B cell (primary cell): Measurements from ENCODE around the gene LIPM. TPM values are rescaled to one million over a fixed set of nuclear protein-coding genes. Genes with fewer than 3 reads are reported as not detected.

Source experiments
- ATAC-seq: fragments of 200-7000 bp; cut with Tn5 transposase; one replicate; pipeline ENCODE4 v1.10.0; 2021; ENCODE audit warnings: low read depth, mild to moderate bottlenecking, moderate number of reproducible peaks, moderate library complexity
- CTCF ChIA-PET: fragments of 350-600 bp; sonication (Branson Sonifier 250); formaldehyde crosslinking; loops from one replicate; lab custom pipeline; 2021; ENCODE audit warnings: antibody characterized with exemption, inconsistent platforms; lab: Charles Lee
- POLR2A ChIA-PET: fragments of 350-600 bp; sonication (Branson Sonifier 250); formaldehyde crosslinking; loops from one replicate; lab custom pipeline; 2021; ENCODE audit warnings: antibody characterized with exemption; lab: Charles Lee
- DNase-seq: peaks from one replicate; pipeline ENCODE4 v3.0.0; 2013
- H2AFZ ChIP-seq: 2 replicates; pipeline ENCODE4 v1.6.1; 2012; ENCODE audit warnings: mild to moderate bottlenecking, low read depth, low read length; ENCODE audit not compliant: insufficient read depth, poor library complexity, severe bottlenecking
- H3K27ac ChIP-seq, 2 donors: 1 replicate in 1 of 2; 2 replicates in 1 of 2; pipeline ENCODE4 v1.5.1; 2012 to 2013; ENCODE audit warnings: low read length in 2 of 2, mild to moderate bottlenecking in 2 of 2, moderate library complexity in 1 of 2
- H3K27me3 ChIP-seq, 4 experiments: fragments of 200-600 bp in 1 of 4; sonication (generic) in 1 of 4; replicated peaks in 1 of 4; 1 replicate in 2 of 4; 2 replicates in 2 of 4; pipeline versions ENCODE4 v1.6.1 to v1.7.0; 2013 to 2016; ENCODE audit warnings: low read length in 3 of 4, mild to moderate bottlenecking in 2 of 4, mixed read lengths in 1 of 4, moderate library complexity in 1 of 4; ENCODE audit not compliant: insufficient read depth in 4 of 4, control insufficient read depth in 3 of 4; ENCODE audit errors: control extremely low read depth in 1 of 4
- H3K36me3 ChIP-seq, 2 experiments: replicated peaks in 1 of 2; 1 replicate in 1 of 2; 2 replicates in 1 of 2; pipeline versions ENCODE4 v1.6.1 to v1.7.1; 2013; ENCODE audit warnings: low read length in 1 of 2; ENCODE audit not compliant: insufficient read depth in 2 of 2, control insufficient read depth in 1 of 2; ENCODE audit errors: control extremely low read depth in 1 of 2, extremely low read depth in 1 of 2
- H3K4me1 ChIP-seq, 2 donors: fragments of 200-600 bp in 1 of 2; sonication (generic) in 1 of 2; 1 replicate in 1 of 2; 2 replicates in 1 of 2; pipeline versions ENCODE4 v1.5.1 to v1.6.1; 2013 to 2017; ENCODE audit warnings: low read length in 2 of 2; ENCODE audit not compliant: control insufficient read depth in 2 of 2, insufficient read depth in 2 of 2
- H3K4me2 ChIP-seq: replicated peaks from 2 replicates; pipeline ENCODE3; 2012; ENCODE audit warnings: mild to moderate bottlenecking, low read depth, low read length; ENCODE audit not compliant: poor library complexity, severe bottlenecking
- H3K4me3 ChIP-seq, 5 experiments: fragments of 200-600 bp in 1 of 5; sonication (generic) in 1 of 5; 1 replicate in 3 of 5; 2 replicates in 2 of 5; pipeline versions ENCODE4 v1.5.1 to v1.7.0; 2011 to 2016; ENCODE audit warnings: low read length in 4 of 5, mild to moderate bottlenecking in 4 of 5, low read depth in 2 of 5, control low read depth in 1 of 5, moderate library complexity in 1 of 5; ENCODE audit not compliant: insufficient read depth in 1 of 5; ENCODE audit errors: control extremely low read depth in 1 of 5, extremely low read depth in 1 of 5
- H3K79me2 ChIP-seq: fragments of 200-600 bp; sonication (generic); one replicate; pipeline ENCODE4 v1.6.0; 2016; ENCODE audit warnings: low read length; ENCODE audit not compliant: control insufficient read depth, insufficient read depth
- H3K9ac ChIP-seq: fragments of 200-600 bp; sonication (generic); 2 replicates; pipeline ENCODE4 v1.6.1; 2017; ENCODE audit warnings: mild to moderate bottlenecking, low read length, moderate library complexity
- H3K9me3 ChIP-seq, 3 donors: one replicate each; pipeline versions ENCODE4 v1.6.1 to v1.7.1; 2013; ENCODE audit warnings: low read length in 2 of 3; ENCODE audit not compliant: control insufficient read depth in 2 of 3, insufficient read depth in 1 of 3; ENCODE audit errors: control extremely low read depth in 1 of 3
- H4K20me1 ChIP-seq: 2 replicates; pipeline ENCODE4 v1.6.0; 2012; ENCODE audit warnings: mild to moderate bottlenecking, low read length; ENCODE audit not compliant: insufficient read depth, control insufficient read depth, poor library complexity, severe bottlenecking
- H3K27ac Mint-ChIP-seq: one replicate; pipeline ENCODE4 v1.8.0; 2021; ENCODE audit warnings: mixed read lengths
- H3K27me3 Mint-ChIP-seq: one replicate; pipeline ENCODE4 v1.8.0; 2021; ENCODE audit warnings: mixed read lengths
- H3K4me1 Mint-ChIP-seq: one replicate; pipeline ENCODE4 v1.8.0; 2021; ENCODE audit warnings: mixed read lengths
- H3K4me3 Mint-ChIP-seq: one replicate; pipeline ENCODE4 v1.8.0; 2021; ENCODE audit warnings: mixed read lengths
- H3K9me3 Mint-ChIP-seq: one replicate; pipeline ENCODE4 v1.8.0; 2022; ENCODE audit warnings: mixed read lengths; ENCODE audit not compliant: insufficient read depth
- EZH2 ChIP-seq: IDR thresholded peaks from 2 replicates; pipeline ENCODE4 v1.6.1; 2012; ENCODE audit warnings: borderline replicate concordance, low read depth, mild to moderate bottlenecking, moderate library complexity, low read length; ENCODE audit not compliant: insufficient read depth, poor library complexity, severe bottlenecking
- WGBS: methylation state at CpG from one replicate; pipeline ENCODE4 v1.1.5; 2013; ENCODE audit warnings: missing lambda C conversion rate; ENCODE audit not compliant: insufficient coverage; 5-methylcytosine and 5-hydroxymethylcytosine counted together
- intact Hi-C: fragments of 100-400 bp; cut with micrococcal nuclease; formaldehyde crosslinking; loops from one replicate; pipeline ENCODE4 v1.10.0; 2022
- polyA plus RNA-seq: library from polyadenylated mRNA; depleted of rRNA; stranded (reverse); fragments of >200 nt; gene quantifications from 2 replicates; pipeline ENCODE4 v1.2.3, GENCODE V29; 2012
- total RNA-seq, 2 donors: library from RNA; stranded (reverse); fragments of 120-200 nt in 1 of 2; gene quantifications; 1 replicate in 1 of 2; 2 replicates in 1 of 2; pipeline versions ENCODE4 v1.2.3 to v1.2.4, GENCODE V29; 2013 to 2022
- TF ChIP-seq, protein P1 (sequence below): fragments of 200-600 bp; IDR thresholded peaks from one replicate; pipeline ENCODE4 v1.8.0; 2022; ENCODE audit warnings: antibody characterized with exemption, mild to moderate bottlenecking

The LIPM gene
- total and polyA plus RNA-seq, 2 donors (not counting 1 experiment from before 2014, with no cell fraction given), result not detected

DNA sequence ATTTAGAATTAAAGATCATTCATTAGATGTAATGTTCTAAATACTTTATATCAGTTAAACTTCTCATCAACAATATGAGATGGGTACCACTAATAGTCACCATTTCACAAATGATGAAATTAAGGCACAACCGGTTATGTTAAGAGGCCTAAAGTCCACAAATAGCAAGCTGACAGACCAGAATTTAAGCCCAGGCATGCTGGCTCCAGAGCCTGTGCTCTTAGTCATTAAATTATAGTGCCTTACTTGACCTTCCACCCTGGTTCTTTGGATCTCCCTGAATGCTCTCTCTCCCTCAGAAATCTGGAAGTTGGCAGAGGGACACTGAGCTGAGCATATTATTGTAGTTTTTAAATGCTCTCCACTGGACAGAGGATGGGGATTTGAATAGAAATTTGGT lies 39.1 kb upstream of the LIPM start:
- Mint-ChIP-seq H3K9me3 (peaks cover 2% of the 10 kb centered on the region), H3K4me1 (peaks cover 12% of the 10 kb centered on the region), H3K4me3 (no peak overlapping the region), H3K27ac (no peak overlapping the region), H3K27me3 (no peaks in the 10 kb centered on the region)
- Histone ChIP-seq H3K9ac (no peak overlapping the region), H3K27me3 (no peaks in the 10 kb centered on the region), H2AFZ (no peak overlapping the region), H3K9me3 (no peaks in the 10 kb centered on the region), H3K27ac (no peak overlapping the region), H3K4me1 (peaks cover 6 to 8% of the 10 kb centered on the region in 2 donors), H3K36me3 (no peaks in the 10 kb centered on the region), H3K4me2 (no peak overlapping the region), H4K20me1 (no peaks in the 10 kb centered on the region), H3K79me2 (no peaks in the 10 kb centered on the region), H3K4me3 (no peak overlapping the region)
- no peak for DNase-seq
- intact Hi-C loops, result no loop called here
- TF ChIP-seq, protein P1, sequence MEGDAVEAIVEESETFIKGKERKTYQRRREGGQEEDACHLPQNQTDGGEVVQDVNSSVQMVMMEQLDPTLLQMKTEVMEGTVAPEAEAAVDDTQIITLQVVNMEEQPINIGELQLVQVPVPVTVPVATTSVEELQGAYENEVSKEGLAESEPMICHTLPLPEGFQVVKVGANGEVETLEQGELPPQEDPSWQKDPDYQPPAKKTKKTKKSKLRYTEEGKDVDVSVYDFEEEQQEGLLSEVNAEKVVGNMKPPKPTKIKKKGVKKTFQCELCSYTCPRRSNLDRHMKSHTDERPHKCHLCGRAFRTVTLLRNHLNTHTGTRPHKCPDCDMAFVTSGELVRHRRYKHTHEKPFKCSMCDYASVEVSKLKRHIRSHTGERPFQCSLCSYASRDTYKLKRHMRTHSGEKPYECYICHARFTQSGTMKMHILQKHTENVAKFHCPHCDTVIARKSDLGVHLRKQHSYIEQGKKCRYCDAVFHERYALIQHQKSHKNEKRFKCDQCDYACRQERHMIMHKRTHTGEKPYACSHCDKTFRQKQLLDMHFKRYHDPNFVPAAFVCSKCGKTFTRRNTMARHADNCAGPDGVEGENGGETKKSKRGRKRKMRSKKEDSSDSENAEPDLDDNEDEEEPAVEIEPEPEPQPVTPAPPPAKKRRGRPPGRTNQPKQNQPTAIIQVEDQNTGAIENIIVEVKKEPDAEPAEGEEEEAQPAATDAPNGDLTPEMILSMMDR, result no peak
- no peak for TF ChIP-seq EZH2
- ChIA-PET POLR2A (no interaction called here), CTCF (no interaction called here)
- ATAC-seq, result no peak
- WGBS, result 83% methylated on average over 1 of the region's 1 CpG

DNA sequence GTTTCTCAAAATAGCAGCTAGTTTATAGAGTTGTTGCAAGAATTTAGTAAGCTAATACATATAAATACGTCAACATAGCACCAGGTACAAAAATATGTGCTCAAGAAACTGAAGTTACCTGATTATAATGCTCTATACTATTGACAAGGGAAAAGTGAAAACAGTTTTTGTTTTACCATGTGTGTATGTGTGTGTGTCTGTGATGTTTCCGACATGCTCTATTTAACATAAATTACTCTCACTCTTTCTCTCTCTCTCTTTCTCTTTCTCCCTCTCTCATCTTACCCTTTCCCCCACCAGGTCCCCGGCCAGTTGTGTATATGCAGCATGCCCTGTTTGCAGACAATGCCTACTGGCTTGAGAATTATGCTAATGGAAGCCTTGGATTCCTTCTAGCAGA lies 38.4 kb upstream of the LIPM start:
- H3K27me3 Mint-ChIP-seq, result no peaks in the 10 kb centered on the region
- H3K27ac Mint-ChIP-seq, result no peak overlapping the region
- no CpG with 5 or more reads among the region's 3 CpGs for WGBS
- Histone ChIP-seq H3K4me2 (no peak overlapping the region), H3K9me3 (no peaks in the 10 kb centered on the region), H3K4me1 (peaks cover 6 to 8% of the 10 kb centered on the region in 2 donors), H4K20me1 (no peaks in the 10 kb centered on the region), H3K9ac (no peak overlapping the region), H3K27me3 (no peaks in the 10 kb centered on the region), H3K27ac (no peak overlapping the region), H3K79me2 (no peaks in the 10 kb centered on the region), H3K4me3 (no peak overlapping the region), H2AFZ (no peak overlapping the region), H3K36me3 (no peaks in the 10 kb centered on the region)
- ChIA-PET CTCF (no interaction called here), POLR2A (no interaction called here)
- H3K4me1 Mint-ChIP-seq, result peaks cover 12% of the 10 kb centered on the region
- H3K9me3 Mint-ChIP-seq, result peaks cover 2% of the 10 kb centered on the region
- no peak overlapping the region for H3K4me3 Mint-ChIP-seq
- intact Hi-C loops, result no loop called here
- ATAC-seq, result no peak
- no peak for TF ChIP-seq EZH2
- TF ChIP-seq, protein P1, result no peak
- DNase-seq, result no peak
